GM23338 (cell line): Measurements from ENCODE around the gene TPX2. TPM values are rescaled to one million over a fixed set of nuclear protein-coding genes. Genes with fewer than 3 reads are reported as not detected.

ENCODE experiments used
- ATAC-seq: fragments of 200-7000 bp; cut with Tn5 transposase; 3 replicates; pipeline ENCODE4 v1.9.1; 2020
- DNase-seq: peaks from one replicate; pipeline ENCODE4 v3.0.0-alpha.2; 2015; ENCODE audit warnings: low spot score
- H2AFZ ChIP-seq: fragments of 200-600 bp; sonication (generic); 2 replicates; pipeline ENCODE4 v1.8.0; 2016; ENCODE audit warnings: antibody characterized with exemption, mild to moderate bottlenecking, moderate library complexity
- H3F3A ChIP-seq: fragments of 200-600 bp; sonication (generic); replicated peaks from 2 replicates; pipeline ENCODE4 v1.8.0; 2017; ENCODE audit warnings: antibody characterized with exemption, mixed run types, low read depth
- H3K27ac ChIP-seq: fragments of 200-600 bp; sonication (generic); 2 replicates; pipeline ENCODE4 v1.6.1; 2016; ENCODE audit warnings: low read depth
- H3K27me3 ChIP-seq: fragments of 200-600 bp; sonication (generic); 2 replicates; pipeline ENCODE4 v1.8.0; 2016; ENCODE audit warnings: mild to moderate bottlenecking, mixed run types, moderate library complexity; ENCODE audit not compliant: insufficient read depth
- H3K36me3 ChIP-seq: fragments of 200-600 bp; sonication (generic); 2 replicates; pipeline ENCODE4 v1.8.0; 2016; ENCODE audit warnings: mild to moderate bottlenecking; ENCODE audit not compliant: insufficient read depth
- H3K4me1 ChIP-seq: fragments of 200-600 bp; sonication (generic); 2 replicates; pipeline ENCODE4 v1.8.0; 2016; ENCODE audit warnings: mild to moderate bottlenecking, moderate library complexity; ENCODE audit not compliant: insufficient read depth
- H3K4me2 ChIP-seq: fragments of 200-600 bp; sonication (generic); 2 replicates; pipeline ENCODE4 v1.7.1; 2017; ENCODE audit warnings: mixed run types
- H3K4me3 ChIP-seq: fragments of 200-600 bp; sonication (generic); 2 replicates; pipeline ENCODE4 v1.6.1; 2016; ENCODE audit warnings: mixed run types
- H3K79me2 ChIP-seq: fragments of 200-600 bp; sonication (generic); replicated peaks from 2 replicates; pipeline ENCODE4 v1.8.0; 2017; ENCODE audit warnings: mild to moderate bottlenecking; ENCODE audit not compliant: insufficient read depth
- H3K9me2 ChIP-seq: fragments of 200-600 bp; sonication (generic); 2 replicates; pipeline ENCODE4 v1.8.0; 2017; ENCODE audit not compliant: insufficient read depth
- H4K20me1 ChIP-seq: fragments of 200-600 bp; sonication (generic); replicated peaks from 2 replicates; pipeline ENCODE4 v1.8.0; 2017; ENCODE audit warnings: mild to moderate bottlenecking; ENCODE audit not compliant: insufficient read depth
- H3K27ac Mint-ChIP-seq: 2 replicates; pipeline ENCODE4 v1.8.0; 2020; ENCODE audit warnings: inconsistent platforms, mild to moderate bottlenecking, moderate library complexity, mixed read lengths
- H3K27me3 Mint-ChIP-seq: 3 replicates; pipeline ENCODE4 v1.8.0; 2022; ENCODE audit warnings: low read depth, mild to moderate bottlenecking, moderate library complexity, mixed read lengths, inconsistent platforms; ENCODE audit not compliant: insufficient read depth, poor library complexity
- H3K36me3 Mint-ChIP-seq: 3 replicates; pipeline ENCODE4 v1.8.0; 2021; ENCODE audit warnings: low read depth, mild to moderate bottlenecking, inconsistent platforms, moderate library complexity, mixed read lengths
- H3K4me1 Mint-ChIP-seq: 3 replicates; pipeline ENCODE4 v1.8.0; 2020; ENCODE audit warnings: mild to moderate bottlenecking, inconsistent platforms, mixed read lengths
- H3K4me3 Mint-ChIP-seq: 3 replicates; pipeline ENCODE4 v1.8.0; 2021; ENCODE audit warnings: moderate library complexity, mild to moderate bottlenecking, inconsistent platforms, mixed read lengths
- H3K9me3 Mint-ChIP-seq: 3 replicates; pipeline ENCODE4 v1.8.0; 2020; ENCODE audit warnings: moderate library complexity, mild to moderate bottlenecking, inconsistent platforms, mixed read lengths
- CREB1 ChIP-seq: fragments of 250-450 bp; sonication (Bioruptor Pico); IDR thresholded peaks from 2 replicates; pipeline ENCODE4 v1.5.0; 2020; ENCODE audit warnings: low read depth, mild to moderate bottlenecking, moderate library complexity
- CTCF ChIP-seq, 2 experiments: fragments of 200-600 bp in 1 of 2; sonication (generic) in 1 of 2; conservative IDR thresholded peaks; 2 replicates each; pipeline versions ENCODE4 v1.5.1 to v1.6.1; 2016 to 2017; ENCODE audit warnings: antibody characterized with exemption in 2 of 2, low read depth in 2 of 2, mild to moderate bottlenecking in 2 of 2, moderate library complexity in 1 of 2
- ETS1 ChIP-seq: IDR thresholded peaks from 2 replicates; pipeline ENCODE4 v1.6.1; 2016; ENCODE audit warnings: antibody characterized with exemption
- EZH2 ChIP-seq: fragments of 200-600 bp; sonication (generic); IDR thresholded peaks from one replicate; pipeline ENCODE4 v1.8.0; 2017; ENCODE audit warnings: antibody characterized with exemption, mild to moderate bottlenecking, low read depth; ENCODE audit not compliant: unreplicated experiment
- EZH2phosphoT487 ChIP-seq: fragments of 200-600 bp; sonication (generic); IDR thresholded peaks from one replicate; pipeline ENCODE4 v1.8.1; 2018; ENCODE audit warnings: antibody characterized with exemption; ENCODE audit not compliant: unreplicated experiment
- JUNB ChIP-seq: IDR thresholded peaks from one replicate; pipeline ENCODE4 v1.6.1; 2016; ENCODE audit warnings: antibody characterized with exemption; ENCODE audit not compliant: unreplicated experiment
- NANOG ChIP-seq: IDR thresholded peaks from 2 replicates; pipeline ENCODE4 v1.6.1; 2016; ENCODE audit warnings: antibody characterized with exemption, borderline replicate concordance
- POLR2AphosphoS5 ChIP-seq: IDR thresholded peaks from 2 replicates; pipeline ENCODE4 v1.6.1; 2016; ENCODE audit warnings: antibody characterized with exemption, low read depth
- STAT1 ChIP-seq: IDR thresholded peaks from one replicate; pipeline ENCODE4 v1.6.1; 2016; ENCODE audit warnings: antibody characterized with exemption; ENCODE audit not compliant: unreplicated experiment
- ZNF114 ChIP-seq: fragments of 250-450 bp; sonication (Bioruptor Pico); IDR thresholded peaks from 2 replicates; pipeline ENCODE4 v1.5.0; 2020; ENCODE audit warnings: mild to moderate bottlenecking, moderate library complexity
- ZNF331 ChIP-seq: fragments of 250-450 bp; sonication (Bioruptor Pico); IDR thresholded peaks from 2 replicates; pipeline ENCODE4 v1.5.0; 2020; ENCODE audit warnings: low read depth, mild to moderate bottlenecking, moderate library complexity
- ZNF462 ChIP-seq: fragments of 250-450 bp; sonication (Bioruptor Pico); IDR thresholded peaks from 2 replicates; pipeline ENCODE4 v1.5.0; 2020; ENCODE audit warnings: mild to moderate bottlenecking, moderate library complexity
- polyA plus RNA-seq: library from polyadenylated mRNA; unstranded; fragments of >200 nt; fragmentation: Nextera tagmentation; extraction: Ambion mirVana; gene quantifications from 2 replicates; pipeline ENCODE4 v1.2.1, GENCODE V29; 2016
- total RNA-seq: library from RNA; depleted of rRNA; stranded (reverse); fragments of >200 nt; shearing (Covaris generic); gene quantifications from 2 replicates; pipeline ENCODE4 v1.2.3, GENCODE V29; 2014

TPX2 gene
- total and polyA plus RNA-seq, 2 experiments from 2014 or later, result 101 to 159 TPM

GRCh38 chr20:31698803-31699718, 40.0 kb upstream of the TPX2 start:
- Mint-ChIP-seq H3K4me3 (no peak overlapping the region), H3K27ac (peak overlapping the region; percentile 37), H3K36me3 (peaks cover 17% of the 10 kb centered on the region), H3K9me3 (no peaks in the 10 kb centered on the region; the same call in 2 of the 3 replicates), H3K4me1 (peaks cover 27% of the 10 kb centered on the region), H3K27me3 (peaks cover 9% of the 10 kb centered on the region)
- H3K4me2 ChIP-seq, result no peak overlapping the region
- TF ChIP-seq ZNF331 (CRISPR knock-in tag) (no peak), CTCF (conservative IDR thresholded peaks at IDR 0.05; ENCODE audit: low read depth in 2 of 2) (no peak), CREB1 (CRISPR knock-in tag) (no peak), JUNB (no peak), EZH2phosphoT487 (no peak), EZH2 (no peak), ZNF462 (CRISPR knock-in tag) (no peak), ETS1 (no peak), STAT1 (no peak), POLR2AphosphoS5 (no peak), NANOG (no peak), ZNF114 (CRISPR knock-in tag) (no peak)
- peaks cover 8% of the 10 kb centered on the region for H4K20me1 ChIP-seq
- 0 out of 2 replicates have a peak overlapping the region, but pooled peaks have one; percentile 57 for H3K27ac ChIP-seq
- H3K9me2 ChIP-seq, result 0 out of 2 replicates have a peak, but pooled peaks cover 2% of the 10 kb centered on the region
- peaks cover 98% of the 10 kb centered on the region for H3K79me2 ChIP-seq
- H3K36me3 ChIP-seq, result no peaks in the 10 kb centered on the region
- H3K4me3 ChIP-seq, result no peak overlapping the region
- ATAC-seq, result no peak
- H3K4me1 ChIP-seq, result peaks cover 25% of the 10 kb centered on the region
- H3K27me3 ChIP-seq, result no peaks in the 10 kb centered on the region
- DNase-seq, result no peak
- no peak overlapping the region for H2AFZ ChIP-seq
- peaks cover 10% of the 10 kb centered on the region for H3F3A ChIP-seq
